Bronchial epithelial cell (primary cell): ENCODE measurements around the gene CLDN18. TPM values are rescaled to one million over a fixed set of nuclear protein-coding genes. Genes with fewer than 3 reads are reported as not detected.

Experiments
- DNase-seq: peaks from one replicate; pipeline ENCODE4 v3.0.0-alpha.2; 2010; ENCODE audit warnings: low read depth
- FAIRE-seq: peaks from 2 replicates; lab custom pipeline; 2011; peaks lifted over from hg19 to GRCh38; lab: Jason Lieb, UNC
- H3K27me3 ChIP-seq: 2 replicates; pipeline ENCODE4 v1.5.1; 2011; ENCODE audit warnings: low read length; ENCODE audit not compliant: control insufficient read depth, insufficient read depth
- H3K36me3 ChIP-seq: 2 replicates; pipeline ENCODE4 v1.5.1; 2011; ENCODE audit warnings: low read length; ENCODE audit not compliant: control insufficient read depth, insufficient read depth
- H3K4me3 ChIP-seq: 2 replicates; pipeline ENCODE4 v1.5.1; 2011; ENCODE audit warnings: mild to moderate bottlenecking, low read depth, low read length, control low read depth
- CTCF ChIP-seq: IDR thresholded peaks from 2 replicates; pipeline ENCODE4 v1.5.1; 2011; ENCODE audit warnings: mild to moderate bottlenecking, moderate library complexity, low read length, control low read depth, inconsistent platforms; ENCODE audit not compliant: insufficient read depth, severe bottlenecking
- total RNA-seq: library from RNA; depleted of rRNA; stranded (reverse); fragments of >200 nt; gene quantifications from 2 replicates; pipeline ENCODE4 v1.2.1, GENCODE V29; 2014

The CLDN18 gene
- total RNA-seq, 1 donor from 2014 or later: not detected

DNA sequence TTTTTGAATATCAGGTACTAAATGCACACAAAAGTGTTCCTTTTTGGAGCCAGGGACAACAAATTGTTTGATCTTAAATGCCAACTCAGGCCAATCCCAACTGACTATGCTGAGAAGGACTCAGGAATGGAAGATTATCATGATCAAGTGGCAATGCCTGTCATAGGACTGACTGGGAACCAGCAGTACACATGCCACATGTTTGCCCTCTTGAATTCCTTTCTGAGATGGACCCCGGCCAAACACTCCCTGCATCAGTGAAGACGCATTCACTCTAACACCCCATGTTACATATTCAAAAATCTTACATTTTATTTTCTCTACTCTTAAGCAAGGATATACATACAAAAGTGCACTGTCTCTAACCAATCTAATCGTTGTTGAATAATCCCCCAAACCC lies 36.1 kb downstream of the CLDN18 start:
- Histone ChIP-seq H3K36me3 (no peaks in the 10 kb centered on the region), H3K4me3 (no peak overlapping the region), H3K27me3 (no peaks in the 10 kb centered on the region)
- DNase-seq: no peak
- no peak for TF ChIP-seq CTCF
- FAIRE-seq: no peak

DNA sequence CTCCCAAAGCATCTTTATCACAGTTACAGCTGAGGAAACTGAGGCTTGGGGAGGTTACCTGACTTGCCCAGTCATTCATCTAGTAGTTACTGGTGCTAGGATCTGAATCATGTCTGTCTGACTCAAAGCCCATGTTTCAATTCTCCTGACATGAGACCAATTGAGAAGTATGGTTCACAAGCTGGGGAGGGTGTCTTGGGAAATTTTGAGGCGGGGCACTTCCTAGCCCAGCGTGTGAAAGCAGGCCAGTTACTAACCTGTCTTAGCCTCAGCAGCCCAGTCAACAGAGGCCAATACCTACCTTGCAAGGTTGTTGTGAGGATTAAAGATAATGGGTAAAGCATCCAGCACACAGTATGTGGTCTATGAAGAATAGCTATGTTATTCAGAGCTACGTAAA lies 37.0 kb downstream of the CLDN18 start:
- FAIRE-seq: no peak
- H3K36me3 ChIP-seq: no peaks in the 10 kb centered on the region
- H3K27me3 ChIP-seq: no peaks in the 10 kb centered on the region
- DNase-seq: peak; percentile 93
- no peak overlapping the region for H3K4me3 ChIP-seq
- TF ChIP-seq CTCF: no peak

DNA sequence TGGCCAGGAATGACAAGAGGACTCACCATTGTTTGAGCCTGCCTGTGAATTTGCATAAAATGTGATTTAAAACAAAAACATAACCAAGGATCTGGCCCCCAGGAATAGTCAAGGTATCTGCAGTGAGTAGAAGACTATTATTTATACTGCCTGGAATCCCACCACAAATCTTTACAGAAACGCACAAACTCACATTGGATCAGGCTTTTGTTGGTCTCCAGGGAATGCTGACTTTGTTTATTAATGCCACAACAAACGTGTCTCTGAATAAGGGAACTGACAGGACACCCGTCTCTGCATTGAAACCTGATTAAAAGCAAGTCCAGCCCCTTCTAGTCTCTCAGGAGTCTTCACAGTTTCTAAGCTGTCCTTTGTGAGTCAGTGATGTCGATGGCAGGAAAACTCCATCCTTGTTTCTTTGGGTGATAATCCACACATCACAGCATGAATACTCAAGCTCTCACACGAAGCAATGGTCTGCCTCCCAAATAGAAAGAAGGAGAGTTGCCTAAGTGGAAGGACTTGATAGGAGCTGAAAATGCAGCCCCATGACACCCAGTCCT lies 37.7 kb downstream of the CLDN18 start:
- no peak for TF ChIP-seq CTCF
- H3K4me3 ChIP-seq: no peak overlapping the region
- peak; percentile 60 for FAIRE-seq

GRCh38 chr3:138049157-138049919 lies 39.4 kb downstream of the CLDN18 start:
- Histone ChIP-seq H3K27me3 (no peaks in the 10 kb centered on the region), H3K36me3 (no peaks in the 10 kb centered on the region), H3K4me3 (no peak overlapping the region)
- TF ChIP-seq CTCF: peak; percentile 10
- no peak for FAIRE-seq
- peak; percentile 43 for DNase-seq

More for the DNA sequence above, 37.7 kb downstream of the CLDN18 start:
- no peak for DNase-seq
- H3K36me3 ChIP-seq: no peaks in the 10 kb centered on the region
- no peaks in the 10 kb centered on the region for H3K27me3 ChIP-seq

GRCh38 chr3:138051947-138052802 lies 42.2 kb downstream of the CLDN18 start:
- TF ChIP-seq CTCF: peak; percentile 91
- no peaks in the 10 kb centered on the region for H3K27me3 ChIP-seq
- DNase-seq (peak; percentile 55), FAIRE-seq (no peak)
- H3K36me3 ChIP-seq: no peaks in the 10 kb centered on the region
- H3K4me3 ChIP-seq: no peak overlapping the region
